GM23338 (cell line): ENCODE results near the gene DDB1. TPM values are rescaled to one million over a fixed set of nuclear protein-coding genes. Genes with fewer than 3 reads are reported as not detected.

ENCODE experiments used
- ATAC-seq: fragments of 200-7000 bp; cut with Tn5 transposase; 3 replicates; pipeline ENCODE4 v1.9.1; 2020
- DNase-seq: peaks from one replicate; pipeline ENCODE4 v3.0.0-alpha.2; 2015; ENCODE audit warnings: low spot score
- H2AFZ ChIP-seq: fragments of 200-600 bp; sonication (generic); 2 replicates; pipeline ENCODE4 v1.8.0; 2016; ENCODE audit warnings: antibody characterized with exemption, mild to moderate bottlenecking, moderate library complexity
- H3F3A ChIP-seq: fragments of 200-600 bp; sonication (generic); replicated peaks from 2 replicates; pipeline ENCODE4 v1.8.0; 2017; ENCODE audit warnings: antibody characterized with exemption, mixed run types, low read depth
- H3K27ac ChIP-seq: fragments of 200-600 bp; sonication (generic); 2 replicates; pipeline ENCODE4 v1.6.1; 2016; ENCODE audit warnings: low read depth
- H3K27me3 ChIP-seq: fragments of 200-600 bp; sonication (generic); 2 replicates; pipeline ENCODE4 v1.8.0; 2016; ENCODE audit warnings: mild to moderate bottlenecking, mixed run types, moderate library complexity; ENCODE audit not compliant: insufficient read depth
- H3K36me3 ChIP-seq: fragments of 200-600 bp; sonication (generic); 2 replicates; pipeline ENCODE4 v1.8.0; 2016; ENCODE audit warnings: mild to moderate bottlenecking; ENCODE audit not compliant: insufficient read depth
- H3K4me1 ChIP-seq: fragments of 200-600 bp; sonication (generic); 2 replicates; pipeline ENCODE4 v1.8.0; 2016; ENCODE audit warnings: mild to moderate bottlenecking, moderate library complexity; ENCODE audit not compliant: insufficient read depth
- H3K4me2 ChIP-seq: fragments of 200-600 bp; sonication (generic); 2 replicates; pipeline ENCODE4 v1.7.1; 2017; ENCODE audit warnings: mixed run types
- H3K4me3 ChIP-seq: fragments of 200-600 bp; sonication (generic); 2 replicates; pipeline ENCODE4 v1.6.1; 2016; ENCODE audit warnings: mixed run types
- H3K79me2 ChIP-seq: fragments of 200-600 bp; sonication (generic); replicated peaks from 2 replicates; pipeline ENCODE4 v1.8.0; 2017; ENCODE audit warnings: mild to moderate bottlenecking; ENCODE audit not compliant: insufficient read depth
- H3K9me2 ChIP-seq: fragments of 200-600 bp; sonication (generic); 2 replicates; pipeline ENCODE4 v1.8.0; 2017; ENCODE audit not compliant: insufficient read depth
- H4K20me1 ChIP-seq: fragments of 200-600 bp; sonication (generic); replicated peaks from 2 replicates; pipeline ENCODE4 v1.8.0; 2017; ENCODE audit warnings: mild to moderate bottlenecking; ENCODE audit not compliant: insufficient read depth
- H3K27ac Mint-ChIP-seq: 2 replicates; pipeline ENCODE4 v1.8.0; 2020; ENCODE audit warnings: inconsistent platforms, mild to moderate bottlenecking, moderate library complexity, mixed read lengths
- H3K27me3 Mint-ChIP-seq: 3 replicates; pipeline ENCODE4 v1.8.0; 2022; ENCODE audit warnings: low read depth, mild to moderate bottlenecking, moderate library complexity, mixed read lengths, inconsistent platforms; ENCODE audit not compliant: insufficient read depth, poor library complexity
- H3K36me3 Mint-ChIP-seq: 3 replicates; pipeline ENCODE4 v1.8.0; 2021; ENCODE audit warnings: low read depth, mild to moderate bottlenecking, inconsistent platforms, moderate library complexity, mixed read lengths
- H3K4me1 Mint-ChIP-seq: 3 replicates; pipeline ENCODE4 v1.8.0; 2020; ENCODE audit warnings: mild to moderate bottlenecking, inconsistent platforms, mixed read lengths
- H3K4me3 Mint-ChIP-seq: 3 replicates; pipeline ENCODE4 v1.8.0; 2021; ENCODE audit warnings: moderate library complexity, mild to moderate bottlenecking, inconsistent platforms, mixed read lengths
- H3K9me3 Mint-ChIP-seq: 3 replicates; pipeline ENCODE4 v1.8.0; 2020; ENCODE audit warnings: moderate library complexity, mild to moderate bottlenecking, inconsistent platforms, mixed read lengths
- CREB1 ChIP-seq: fragments of 250-450 bp; sonication (Bioruptor Pico); IDR thresholded peaks from 2 replicates; pipeline ENCODE4 v1.5.0; 2020; ENCODE audit warnings: low read depth, mild to moderate bottlenecking, moderate library complexity
- EZH2 ChIP-seq: fragments of 200-600 bp; sonication (generic); IDR thresholded peaks from one replicate; pipeline ENCODE4 v1.8.0; 2017; ENCODE audit warnings: antibody characterized with exemption, mild to moderate bottlenecking, low read depth; ENCODE audit not compliant: unreplicated experiment
- JUNB ChIP-seq: IDR thresholded peaks from one replicate; pipeline ENCODE4 v1.6.1; 2016; ENCODE audit warnings: antibody characterized with exemption; ENCODE audit not compliant: unreplicated experiment
- NANOG ChIP-seq: IDR thresholded peaks from 2 replicates; pipeline ENCODE4 v1.6.1; 2016; ENCODE audit warnings: antibody characterized with exemption, borderline replicate concordance
- POLR2AphosphoS5 ChIP-seq: IDR thresholded peaks from 2 replicates; pipeline ENCODE4 v1.6.1; 2016; ENCODE audit warnings: antibody characterized with exemption, low read depth
- REST ChIP-seq: IDR thresholded peaks from one replicate; pipeline ENCODE4 v1.6.1; 2018; ENCODE audit warnings: antibody characterized with exemption; ENCODE audit not compliant: unreplicated experiment
- STAT1 ChIP-seq: IDR thresholded peaks from one replicate; pipeline ENCODE4 v1.6.1; 2016; ENCODE audit warnings: antibody characterized with exemption; ENCODE audit not compliant: unreplicated experiment
- ZNF114 ChIP-seq: fragments of 250-450 bp; sonication (Bioruptor Pico); IDR thresholded peaks from 2 replicates; pipeline ENCODE4 v1.5.0; 2020; ENCODE audit warnings: mild to moderate bottlenecking, moderate library complexity
- ZNF331 ChIP-seq: fragments of 250-450 bp; sonication (Bioruptor Pico); IDR thresholded peaks from 2 replicates; pipeline ENCODE4 v1.5.0; 2020; ENCODE audit warnings: low read depth, mild to moderate bottlenecking, moderate library complexity
- polyA plus RNA-seq: library from polyadenylated mRNA; unstranded; fragments of >200 nt; fragmentation: Nextera tagmentation; extraction: Ambion mirVana; gene quantifications from 2 replicates; pipeline ENCODE4 v1.2.1, GENCODE V29; 2016
- total RNA-seq: library from RNA; depleted of rRNA; stranded (reverse); fragments of >200 nt; shearing (Covaris generic); gene quantifications from 2 replicates; pipeline ENCODE4 v1.2.3, GENCODE V29; 2014
- TF ChIP-seq, protein P1 (sequence below), 2 experiments: fragments of 200-600 bp in 1 of 2; sonication (generic) in 1 of 2; conservative IDR thresholded peaks; 2 replicates each; pipeline versions ENCODE4 v1.5.1 to v1.6.1; 2016 to 2017; ENCODE audit warnings: antibody characterized with exemption in 2 of 2, low read depth in 2 of 2, mild to moderate bottlenecking in 2 of 2, moderate library complexity in 1 of 2
- TF ChIP-seq, protein P2 (sequence below): IDR thresholded peaks from 2 replicates; pipeline ENCODE4 v1.6.1; 2016; ENCODE audit warnings: antibody characterized with exemption
- TF ChIP-seq, protein P3 (sequence below): fragments of 250-450 bp; sonication (Bioruptor Pico); IDR thresholded peaks from 2 replicates; pipeline ENCODE4 v1.5.0; 2020; ENCODE audit warnings: mild to moderate bottlenecking, moderate library complexity

The DDB1 gene
- total and polyA plus RNA-seq, 2 experiments from 2014 or later = 102 to 282 TPM

DNA sequence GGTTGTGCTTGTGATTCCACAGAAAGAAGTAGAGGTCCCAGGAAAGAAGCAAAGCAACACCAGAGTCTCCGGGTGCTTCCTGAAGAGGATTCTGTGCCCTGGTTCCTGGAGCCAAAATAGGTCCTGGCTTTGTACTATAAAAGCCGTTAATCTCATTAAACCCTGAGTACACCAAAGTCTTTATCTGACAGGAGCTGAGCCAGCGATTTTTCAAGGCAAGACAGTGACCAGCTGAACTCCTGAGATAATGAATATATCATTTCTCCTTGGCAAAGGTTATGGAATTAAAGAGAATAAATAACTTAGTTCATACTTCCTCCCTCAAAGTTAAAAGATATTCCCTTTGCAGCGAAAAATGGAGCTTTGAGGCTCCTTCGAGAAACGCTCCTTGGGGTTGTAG lies 34.5 kb upstream of the DDB1 start (continued):
- TF ChIP-seq CREB1 (CRISPR knock-in tag) (no peak), STAT1 (no peak), JUNB (no peak)

DNA sequence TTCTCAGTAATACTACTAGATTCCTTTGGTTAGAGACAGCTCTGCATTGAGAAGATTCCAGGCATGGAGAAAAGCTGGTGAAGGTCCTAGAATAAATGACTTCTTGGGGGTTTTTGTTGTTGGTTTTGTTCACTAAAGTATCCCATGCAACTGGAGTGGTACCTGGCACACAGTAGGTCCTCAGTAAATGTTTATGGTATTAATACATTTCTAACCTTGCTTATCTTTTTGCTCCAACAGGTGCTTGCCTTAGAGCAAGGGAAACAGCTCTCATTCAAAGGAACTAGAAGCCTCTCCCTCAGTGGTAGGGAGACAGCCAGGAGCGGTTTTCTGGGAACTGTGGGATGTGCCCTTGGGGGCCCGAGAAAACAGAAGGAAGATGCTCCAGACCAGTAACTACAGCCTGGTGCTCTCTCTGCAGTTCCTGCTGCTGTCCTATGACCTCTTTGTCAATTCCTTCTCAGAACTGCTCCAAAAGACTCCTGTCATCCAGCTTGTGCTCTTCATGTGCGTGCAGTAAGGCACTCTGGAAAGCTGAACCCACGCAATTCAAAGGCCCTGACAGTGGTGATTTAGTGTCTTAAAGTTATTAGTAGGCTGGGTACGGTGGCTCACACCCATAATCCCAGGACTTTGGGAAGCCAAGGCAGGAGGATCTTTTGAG lies 31.2 kb upstream of the DDB1 start:
- peaks cover 17% of the 10 kb centered on the region for H3K4me1 Mint-ChIP-seq
- ATAC-seq = no peak
- no peak overlapping the region for H2AFZ ChIP-seq
- no peak for DNase-seq
- TF ChIP-seq, protein P1, sequence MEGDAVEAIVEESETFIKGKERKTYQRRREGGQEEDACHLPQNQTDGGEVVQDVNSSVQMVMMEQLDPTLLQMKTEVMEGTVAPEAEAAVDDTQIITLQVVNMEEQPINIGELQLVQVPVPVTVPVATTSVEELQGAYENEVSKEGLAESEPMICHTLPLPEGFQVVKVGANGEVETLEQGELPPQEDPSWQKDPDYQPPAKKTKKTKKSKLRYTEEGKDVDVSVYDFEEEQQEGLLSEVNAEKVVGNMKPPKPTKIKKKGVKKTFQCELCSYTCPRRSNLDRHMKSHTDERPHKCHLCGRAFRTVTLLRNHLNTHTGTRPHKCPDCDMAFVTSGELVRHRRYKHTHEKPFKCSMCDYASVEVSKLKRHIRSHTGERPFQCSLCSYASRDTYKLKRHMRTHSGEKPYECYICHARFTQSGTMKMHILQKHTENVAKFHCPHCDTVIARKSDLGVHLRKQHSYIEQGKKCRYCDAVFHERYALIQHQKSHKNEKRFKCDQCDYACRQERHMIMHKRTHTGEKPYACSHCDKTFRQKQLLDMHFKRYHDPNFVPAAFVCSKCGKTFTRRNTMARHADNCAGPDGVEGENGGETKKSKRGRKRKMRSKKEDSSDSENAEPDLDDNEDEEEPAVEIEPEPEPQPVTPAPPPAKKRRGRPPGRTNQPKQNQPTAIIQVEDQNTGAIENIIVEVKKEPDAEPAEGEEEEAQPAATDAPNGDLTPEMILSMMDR (conservative IDR thresholded peaks at IDR 0.05; ENCODE audit: low read depth in 2 of 2) = no peak
- TF ChIP-seq ZNF331 (CRISPR knock-in tag) (no peak), ZNF114 (CRISPR knock-in tag) (no peak), STAT1 (no peak), REST (no peak), EZH2 (no peak), CREB1 (CRISPR knock-in tag) (no peak), JUNB (no peak), POLR2AphosphoS5 (no peak), NANOG (no peak)
- TF ChIP-seq, protein P2, sequence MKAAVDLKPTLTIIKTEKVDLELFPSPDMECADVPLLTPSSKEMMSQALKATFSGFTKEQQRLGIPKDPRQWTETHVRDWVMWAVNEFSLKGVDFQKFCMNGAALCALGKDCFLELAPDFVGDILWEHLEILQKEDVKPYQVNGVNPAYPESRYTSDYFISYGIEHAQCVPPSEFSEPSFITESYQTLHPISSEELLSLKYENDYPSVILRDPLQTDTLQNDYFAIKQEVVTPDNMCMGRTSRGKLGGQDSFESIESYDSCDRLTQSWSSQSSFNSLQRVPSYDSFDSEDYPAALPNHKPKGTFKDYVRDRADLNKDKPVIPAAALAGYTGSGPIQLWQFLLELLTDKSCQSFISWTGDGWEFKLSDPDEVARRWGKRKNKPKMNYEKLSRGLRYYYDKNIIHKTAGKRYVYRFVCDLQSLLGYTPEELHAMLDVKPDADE = no peak
- TF ChIP-seq, protein P3, sequence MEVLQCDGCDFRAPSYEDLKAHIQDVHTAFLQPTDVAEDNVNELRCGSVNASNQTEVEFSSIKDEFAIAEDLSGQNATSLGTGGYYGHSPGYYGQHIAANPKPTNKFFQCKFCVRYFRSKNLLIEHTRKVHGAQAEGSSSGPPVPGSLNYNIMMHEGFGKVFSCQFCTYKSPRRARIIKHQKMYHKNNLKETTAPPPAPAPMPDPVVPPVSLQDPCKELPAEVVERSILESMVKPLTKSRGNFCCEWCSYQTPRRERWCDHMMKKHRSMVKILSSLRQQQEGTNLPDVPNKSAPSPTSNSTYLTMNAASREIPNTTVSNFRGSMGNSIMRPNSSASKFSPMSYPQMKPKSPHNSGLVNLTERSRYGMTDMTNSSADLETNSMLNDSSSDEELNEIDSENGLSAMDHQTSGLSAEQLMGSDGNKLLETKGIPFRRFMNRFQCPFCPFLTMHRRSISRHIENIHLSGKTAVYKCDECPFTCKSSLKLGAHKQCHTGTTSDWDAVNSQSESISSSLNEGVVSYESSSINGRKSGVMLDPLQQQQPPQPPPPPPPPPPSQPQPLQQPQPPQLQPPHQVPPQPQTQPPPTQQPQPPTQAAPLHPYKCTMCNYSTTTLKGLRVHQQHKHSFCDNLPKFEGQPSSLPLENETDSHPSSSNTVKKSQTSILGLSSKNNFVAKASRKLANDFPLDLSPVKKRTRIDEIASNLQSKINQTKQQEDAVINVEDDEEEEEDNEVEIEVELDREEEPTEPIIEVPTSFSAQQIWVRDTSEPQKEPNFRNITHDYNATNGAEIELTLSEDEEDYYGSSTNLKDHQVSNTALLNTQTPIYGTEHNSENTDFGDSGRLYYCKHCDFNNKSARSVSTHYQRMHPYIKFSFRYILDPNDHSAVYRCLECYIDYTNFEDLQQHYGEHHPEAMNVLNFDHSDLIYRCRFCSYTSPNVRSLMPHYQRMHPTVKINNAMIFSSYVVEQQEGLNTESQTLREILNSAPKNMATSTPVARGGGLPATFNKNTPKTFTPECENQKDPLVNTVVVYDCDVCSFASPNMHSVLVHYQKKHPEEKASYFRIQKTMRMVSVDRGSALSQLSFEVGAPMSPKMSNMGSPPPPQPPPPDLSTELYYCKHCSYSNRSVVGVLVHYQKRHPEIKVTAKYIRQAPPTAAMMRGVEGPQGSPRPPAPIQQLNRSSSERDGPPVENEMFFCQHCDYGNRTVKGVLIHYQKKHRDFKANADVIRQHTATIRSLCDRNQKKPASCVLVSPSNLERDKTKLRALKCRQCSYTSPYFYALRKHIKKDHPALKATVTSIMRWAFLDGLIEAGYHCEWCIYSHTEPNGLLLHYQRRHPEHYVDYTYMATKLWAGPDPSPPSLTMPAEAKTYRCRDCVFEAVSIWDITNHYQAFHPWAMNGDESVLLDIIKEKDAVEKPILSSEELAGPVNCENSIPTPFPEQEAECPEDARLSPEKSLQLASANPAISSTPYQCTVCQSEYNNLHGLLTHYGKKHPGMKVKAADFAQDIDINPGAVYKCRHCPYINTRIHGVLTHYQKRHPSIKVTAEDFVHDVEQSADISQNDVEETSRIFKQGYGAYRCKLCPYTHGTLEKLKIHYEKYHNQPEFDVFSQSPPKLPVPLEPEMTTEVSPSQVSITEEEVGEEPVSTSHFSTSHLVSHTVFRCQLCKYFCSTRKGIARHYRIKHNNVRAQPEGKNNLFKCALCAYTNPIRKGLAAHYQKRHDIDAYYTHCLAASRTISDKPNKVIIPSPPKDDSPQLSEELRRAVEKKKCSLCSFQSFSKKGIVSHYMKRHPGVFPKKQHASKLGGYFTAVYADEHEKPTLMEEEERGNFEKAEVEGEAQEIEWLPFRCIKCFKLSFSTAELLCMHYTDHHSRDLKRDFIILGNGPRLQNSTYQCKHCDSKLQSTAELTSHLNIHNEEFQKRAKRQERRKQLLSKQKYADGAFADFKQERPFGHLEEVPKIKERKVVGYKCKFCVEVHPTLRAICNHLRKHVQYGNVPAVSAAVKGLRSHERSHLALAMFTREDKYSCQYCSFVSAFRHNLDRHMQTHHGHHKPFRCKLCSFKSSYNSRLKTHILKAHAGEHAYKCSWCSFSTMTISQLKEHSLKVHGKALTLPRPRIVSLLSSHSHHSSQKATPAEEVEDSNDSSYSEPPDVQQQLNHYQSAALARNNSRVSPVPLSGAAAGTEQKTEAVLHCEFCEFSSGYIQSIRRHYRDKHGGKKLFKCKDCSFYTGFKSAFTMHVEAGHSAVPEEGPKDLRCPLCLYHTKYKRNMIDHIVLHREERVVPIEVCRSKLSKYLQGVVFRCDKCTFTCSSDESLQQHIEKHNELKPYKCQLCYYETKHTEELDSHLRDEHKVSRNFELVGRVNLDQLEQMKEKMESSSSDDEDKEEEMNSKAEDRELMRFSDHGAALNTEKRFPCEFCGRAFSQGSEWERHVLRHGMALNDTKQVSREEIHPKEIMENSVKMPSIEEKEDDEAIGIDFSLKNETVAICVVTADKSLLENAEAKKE (CRISPR knock-in tag) = no peak
- H3K9me3 Mint-ChIP-seq = no peaks in the 10 kb centered on the region
- no peak overlapping the region for H3K27ac Mint-ChIP-seq
- no peaks in the 10 kb centered on the region for H3K9me2 ChIP-seq
- H3K36me3 ChIP-seq = peaks cover 44% of the 10 kb centered on the region
- peaks cover 13% of the 10 kb centered on the region for H4K20me1 ChIP-seq
- no peak overlapping the region for H3K4me3 ChIP-seq
- H3K4me3 Mint-ChIP-seq = peak overlapping the region; percentile 99; the same call in 2 of the 3 replicates
- peaks cover 61% of the 10 kb centered on the region for H3K36me3 Mint-ChIP-seq
- H3F3A ChIP-seq = peaks cover 10% of the 10 kb centered on the region; the same call in 1 of the 2 replicates
- H3K79me2 ChIP-seq = peaks cover 36% of the 10 kb centered on the region
- H3K4me2 ChIP-seq = no peak overlapping the region; the same call in 1 of the 2 replicates
- H3K27ac ChIP-seq = no peak overlapping the region
- H3K4me1 ChIP-seq = peaks cover 11% of the 10 kb centered on the region
- no peaks in the 10 kb centered on the region for H3K27me3 ChIP-seq
- H3K27me3 Mint-ChIP-seq = peaks cover 8% of the 10 kb centered on the region
